Spleen (tissue), 7 donors: ENCODE data around the gene PCYT2.

ENCODE experiments used
- CTCF ChIP-seq, 11 experiments: fragments of 200-600 bp in 7 of 11; fragments of 450-650 bp in 4 of 11; sonication (generic) in 4 of 11; IDR thresholded peaks in 8 of 11; conservative IDR thresholded peaks in 3 of 11; 1 replicate in 7 of 11; 2 replicates in 4 of 11; pipeline versions ENCODE4 v1.4.0 to v1.8.0; 2016 to 2021; ENCODE audit warnings: antibody characterized with exemption in 11 of 11, inconsistent platforms in 4 of 11, mild to moderate bottlenecking in 1 of 11
- POLR2A ChIP-seq, 3 donors: fragments of 450-650 bp; IDR thresholded peaks; one replicate each; pipeline ENCODE4 v1.5.1; 2017; ENCODE audit warnings: antibody characterized with exemption in 3 of 3, mild to moderate bottlenecking in 1 of 3
- donor health status: DM: no; HTN: no; CAD: no; lungs with moderate emphysema.
- donor health status: DM: no; HTN: no; CAD: no.
- donor health status: DM: no; HTN: no; CAD: no.

- TF ChIP-seq POLR2A (IDR thresholded peaks at IDR 0.05) (no peak), CTCF (IDR thresholded peaks at IDR 0.05 in 8 of 11, conservative IDR thresholded peaks at IDR 0.05 in 3 of 11) (no peak)
Measured at GRCh38 chr17:81932333-81932983, 21.3 kb upstream of the PCYT2 start.
